ENCODE results near the gene NBEA. TPM values are rescaled to one million over a fixed set of nuclear protein-coding genes. Genes with fewer than 3 reads are reported as not detected.

NBEA gene
- total and polyA plus RNA-seq, 2 experiments from 2014 or later: 9.1 to 29.1 TPM

- TF ChIP-seq STAT1 (IDR thresholded peaks at IDR 0.05; ENCODE audit: unreplicated experiment) (no peak), ZNF462 (CRISPR knock-in tag; IDR thresholded peaks at IDR 0.05) (no peak)
Measured at GRCh38 chr13:35714121-35714520, 772.1 kb downstream of the NBEA start (continued).

GRCh38 chr13:35714588-35715377 is 772.7 kb downstream of the NBEA start:
- DNase-seq (ENCODE audit: low spot score) (no peak), ATAC-seq (peak; percentile 63)
- peak overlapping the region; percentile 69; the same call in 1 of the 2 replicates for H2AFZ ChIP-seq
- TF ChIP-seq STAT1 (IDR thresholded peaks at IDR 0.05; ENCODE audit: unreplicated experiment): no peak
- TF ChIP-seq EZH2phosphoT487 (IDR thresholded peaks at IDR 0.05; ENCODE audit: unreplicated experiment): no peak
- TF ChIP-seq CREB1 (CRISPR knock-in tag; IDR thresholded peaks at IDR 0.05; ENCODE audit: low read depth): no peak
- no peak for TF ChIP-seq ZNF331 (CRISPR knock-in tag; IDR thresholded peaks at IDR 0.05; ENCODE audit: low read depth)
- no peak for TF ChIP-seq ZNF114 (CRISPR knock-in tag; IDR thresholded peaks at IDR 0.05)
- TF ChIP-seq ZNF462 (CRISPR knock-in tag; IDR thresholded peaks at IDR 0.05): no peak
- no peak for TF ChIP-seq POLR2AphosphoS5 (IDR thresholded peaks at IDR 0.05; ENCODE audit: low read depth)
- no peak for TF ChIP-seq JUNB (IDR thresholded peaks at IDR 0.05; ENCODE audit: unreplicated experiment)
- no peak overlapping the region for H3K4me3 ChIP-seq
- no peak overlapping the region for H3K27ac Mint-ChIP-seq
- H3K9me3 Mint-ChIP-seq: no peaks in the 10 kb centered on the region
- H3K4me3 Mint-ChIP-seq: no peak overlapping the region
- no peaks in the 10 kb centered on the region for H3K27me3 ChIP-seq (ENCODE audit: insufficient read depth)
- no peaks in the 10 kb centered on the region for H4K20me1 ChIP-seq (replicated peaks; ENCODE audit: insufficient read depth)
- 0 out of 2 replicates have a peak, but pooled peaks cover 11% of the 10 kb centered on the region for H3K9me2 ChIP-seq (ENCODE audit: insufficient read depth)
- H3K4me1 Mint-ChIP-seq: peaks cover 13% of the 10 kb centered on the region
- H3K27ac ChIP-seq (ENCODE audit: low read depth): no peak overlapping the region
- H3F3A ChIP-seq (replicated peaks; ENCODE audit: low read depth): no peaks in the 10 kb centered on the region
- H3K79me2 ChIP-seq (replicated peaks; ENCODE audit: insufficient read depth): no peaks in the 10 kb centered on the region
- H3K4me2 ChIP-seq: no peak overlapping the region
- peaks cover 7% of the 10 kb centered on the region for H3K27me3 Mint-ChIP-seq (ENCODE audit: insufficient read depth, low read depth, poor library complexity)
- H3K4me1 ChIP-seq (ENCODE audit: insufficient read depth): no peaks in the 10 kb centered on the region
- no peaks in the 10 kb centered on the region for H3K36me3 ChIP-seq (ENCODE audit: insufficient read depth)
- H3K36me3 Mint-ChIP-seq (ENCODE audit: low read depth): no peaks in the 10 kb centered on the region

Measured in GM23338 (cell line).